ENCODE measurements around the gene STIM2. TPM values are rescaled to one million over a fixed set of nuclear protein-coding genes. Genes with fewer than 3 reads are reported as not detected.
"Not testable (repeated sequence)": the region's sequence is repeated elsewhere in the genome, so short reads cannot be mapped to it uniquely, and the experiment has no call there.

The STIM2 gene
- total and polyA plus RNA-seq, 2 donors (not counting 3 experiments of a cell fraction or from before 2014, with no cell fraction given), result 21.0 to 21.2 TPM

- Histone ChIP-seq H3K79me2 (ENCODE audit: control insufficient read depth, insufficient read depth, low read length) (peaks cover 4% of the 10 kb centered on the region), H3K36me3 (ENCODE audit: control insufficient read depth in 2 of 2, extremely low read depth in 1 of 2, insufficient read depth in 2 of 2, low read length in 2 of 2) (no peaks in the 10 kb centered on the region), H3K27ac (ENCODE audit: insufficient read depth, low read depth, low read length) (no peak overlapping the region), H4K20me1 (replicated peaks; ENCODE audit: control insufficient read depth, extremely low read depth, insufficient read depth, low read length) (no peaks in the 10 kb centered on the region), H3K9ac (replicated peaks; ENCODE audit: extremely low read depth, insufficient read depth, low read length) (no peak overlapping the region), H3K4me3 (replicated peaks in 1 of 3; ENCODE audit: insufficient read depth in 1 of 3, low read depth in 1 of 3, low read length in 3 of 3) (no peak overlapping the region), H3K4me2 (ENCODE audit: insufficient read depth, low read length) (no peak overlapping the region), H3K9me1 (replicated peaks; ENCODE audit: control insufficient read depth, extremely low read depth, insufficient read depth, low read length) (no peaks in the 10 kb centered on the region), H3K27me3 (ENCODE audit: control insufficient read depth in 2 of 2, insufficient read depth in 2 of 2, low read length in 2 of 2) (no peaks in the 10 kb centered on the region), H2AFZ (ENCODE audit: low read depth, low read length) (no peak overlapping the region), H3K9me3 (replicated peaks; ENCODE audit: control insufficient read depth, insufficient read depth, low read length) (no peaks in the 10 kb centered on the region), H3K4me1 (ENCODE audit: control insufficient read depth, extremely low read depth, insufficient read depth, low read length) (no peaks in the 10 kb centered on the region)
- TF ChIP-seq GATA2 (IDR thresholded peaks at IDR 0.05; ENCODE audit: insufficient read depth, insufficient read length, low read depth, low read length) (no peak), CTCF (IDR thresholded peaks at IDR 0.05; ENCODE audit: extremely low read depth in 1 of 2, insufficient read depth in 1 of 2, low read depth in 1 of 2, low read length in 2 of 2) (no peak)
- TF ChIP-seq, protein P1, sequence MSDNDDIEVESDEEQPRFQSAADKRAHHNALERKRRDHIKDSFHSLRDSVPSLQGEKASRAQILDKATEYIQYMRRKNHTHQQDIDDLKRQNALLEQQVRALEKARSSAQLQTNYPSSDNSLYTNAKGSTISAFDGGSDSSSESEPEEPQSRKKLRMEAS (IDR thresholded peaks at IDR 0.05; ENCODE audit: insufficient read depth, insufficient read length), result no peak
- ChIA-PET POLR2A (no interaction called here), CTCF (no interaction called here)
- FAIRE-seq (no peak), DNase-seq (ENCODE audit: low read depth, low spot score) (no peak)
- no TSS peak for BruUV-seq (replicated peaks)
- dilution Hi-C loops (cut with MboI; ENCODE audit: extremely low pct_ligation_motif_present, low sequenced_read_pairs) (no loop called here), intact Hi-C loops (cut with micrococcal nuclease) (no loop called here)
Observed at GRCh38 chr4:26893491-26893890, 32.9 kb downstream of the STIM2 start.

- H3K9me3 ChIP-seq (replicated peaks; ENCODE audit: control insufficient read depth, insufficient read depth, low read length); H4K20me1 ChIP-seq (replicated peaks; ENCODE audit: control insufficient read depth, extremely low read depth, insufficient read depth, low read length); H3K4me1 ChIP-seq (ENCODE audit: control insufficient read depth, extremely low read depth, insufficient read depth, low read length); H3K9ac ChIP-seq (replicated peaks; ENCODE audit: extremely low read depth, insufficient read depth, low read length); DNase-seq (ENCODE audit: low read depth, low spot score); FAIRE-seq; H3K79me2 ChIP-seq (ENCODE audit: control insufficient read depth, insufficient read depth, low read length); H3K27ac ChIP-seq (ENCODE audit: insufficient read depth, low read depth, low read length); H3K9me1 ChIP-seq (replicated peaks; ENCODE audit: control insufficient read depth, extremely low read depth, insufficient read depth, low read length); POLR2A ChIA-PET; H3K36me3 ChIP-seq (ENCODE audit: control insufficient read depth in 2 of 2, extremely low read depth in 1 of 2, insufficient read depth in 2 of 2, low read length in 2 of 2); BruUV-seq (replicated peaks); H3K27me3 ChIP-seq (ENCODE audit: control insufficient read depth in 2 of 2, insufficient read depth in 2 of 2, low read length in 2 of 2); CTCF ChIA-PET; H3K4me2 ChIP-seq (ENCODE audit: insufficient read depth, low read length); dilution Hi-C loops (cut with MboI; ENCODE audit: extremely low pct_ligation_motif_present, low sequenced_read_pairs); H2AFZ ChIP-seq (ENCODE audit: low read depth, low read length); intact Hi-C loops (cut with micrococcal nuclease); H3K4me3 ChIP-seq (replicated peaks in 1 of 3; ENCODE audit: insufficient read depth in 1 of 3, low read depth in 1 of 3, low read length in 3 of 3): not testable (repeated sequence)
Observed at GRCh38 chr4:26894881-26895280, 34.2 kb downstream of the STIM2 start.

Measured in endothelial cell of umbilical vein (primary cell).